Activated CD8-positive, alpha-beta T cell treated with anti-CD3 and anti-CD28 coated beads for 36 hours (primary cell): ENCODE data around the gene LRP1B. TPM values are rescaled to one million over a fixed set of nuclear protein-coding genes. Genes with fewer than 3 reads are reported as not detected.

ENCODE experiments used
- ATAC-seq: fragments of 200-7000 bp; cut with Tn5 transposase; one replicate; pipeline ENCODE4 v1.10.0; 2021; ENCODE audit warnings: mild to moderate bottlenecking, moderate library complexity
- CTCF ChIA-PET: fragments of 350-600 bp; sonication (Branson Sonifier 250); formaldehyde crosslinking; loops from one replicate; lab custom pipeline; 2021; ENCODE audit warnings: antibody characterized with exemption; lab: Charles Lee
- POLR2A ChIA-PET: fragments of 350-600 bp; sonication (Branson Sonifier 250); formaldehyde crosslinking; loops from one replicate; lab custom pipeline; 2021; ENCODE audit warnings: antibody characterized with exemption; lab: Charles Lee
- DNase-seq: peaks from one replicate; pipeline ENCODE4 v3.0.0-alpha.2; 2020
- H3K27ac Mint-ChIP-seq: one replicate; pipeline ENCODE4 v1.8.0; 2021; ENCODE audit warnings: mild to moderate bottlenecking, mixed read lengths
- H3K27me3 Mint-ChIP-seq: one replicate; pipeline ENCODE4 v1.8.0; 2021; ENCODE audit warnings: mixed read lengths
- H3K36me3 Mint-ChIP-seq: one replicate; pipeline ENCODE4 v1.8.0; 2021; ENCODE audit warnings: low read depth, mixed read lengths
- H3K4me1 Mint-ChIP-seq: one replicate; pipeline ENCODE4 v1.8.0; 2021; ENCODE audit warnings: low read depth, mixed read lengths
- H3K4me3 Mint-ChIP-seq: one replicate; pipeline ENCODE4 v1.8.0; 2021; ENCODE audit warnings: mild to moderate bottlenecking, moderate library complexity, mixed read lengths
- H3K9me3 Mint-ChIP-seq: one replicate; pipeline ENCODE4 v1.8.0; 2021; ENCODE audit warnings: mixed read lengths
- CTCF ChIP-seq: fragments of 200-600 bp; IDR thresholded peaks from one replicate; pipeline ENCODE4 v1.8.0; 2022; ENCODE audit warnings: antibody characterized with exemption, mild to moderate bottlenecking
- intact Hi-C: fragments of 100-400 bp; cut with micrococcal nuclease; formaldehyde crosslinking; loops from one replicate; pipeline ENCODE4 v1.10.0; 2022
- total RNA-seq, 2 experiments: library from RNA; stranded (reverse); gene quantifications; one replicate each; pipeline ENCODE4 v1.2.3, GENCODE V29; 2021

Gene LRP1B
- total RNA-seq, 2 experiments from 2014 or later, result not detected

- ChIA-PET CTCF (no interaction called here), POLR2A (no interaction called here)
- Mint-ChIP-seq H3K27ac (no peak overlapping the region), H3K4me3 (no peak overlapping the region), H3K36me3 (no peaks in the 10 kb centered on the region), H3K27me3 (no peaks in the 10 kb centered on the region), H3K4me1 (no peaks in the 10 kb centered on the region), H3K9me3 (peaks cover 6% of the 10 kb centered on the region)
- intact Hi-C loops, result no loop called here
- ATAC-seq (no peak), DNase-seq (no peak)
- no peak for TF ChIP-seq CTCF
These were observed 1591.5 kb downstream of the LRP1B start for GRCh38 chr2:140539242-140539875.

GRCh38 chr2:140529706-140530105, 1601.1 kb downstream of the LRP1B start:
- H3K4me1 Mint-ChIP-seq, result no peaks in the 10 kb centered on the region
- H3K27me3 Mint-ChIP-seq, result no peaks in the 10 kb centered on the region
- H3K9me3 Mint-ChIP-seq, result peaks cover 6% of the 10 kb centered on the region
- H3K4me3 Mint-ChIP-seq, result no peak overlapping the region
- no peak overlapping the region for H3K27ac Mint-ChIP-seq
- no peaks in the 10 kb centered on the region for H3K36me3 Mint-ChIP-seq
- TF ChIP-seq CTCF, result no peak
- ATAC-seq, result no peak
- ChIA-PET CTCF (no interaction called here), POLR2A (no interaction called here)
- intact Hi-C loops, result no loop called here
- no peak for DNase-seq

DNA sequence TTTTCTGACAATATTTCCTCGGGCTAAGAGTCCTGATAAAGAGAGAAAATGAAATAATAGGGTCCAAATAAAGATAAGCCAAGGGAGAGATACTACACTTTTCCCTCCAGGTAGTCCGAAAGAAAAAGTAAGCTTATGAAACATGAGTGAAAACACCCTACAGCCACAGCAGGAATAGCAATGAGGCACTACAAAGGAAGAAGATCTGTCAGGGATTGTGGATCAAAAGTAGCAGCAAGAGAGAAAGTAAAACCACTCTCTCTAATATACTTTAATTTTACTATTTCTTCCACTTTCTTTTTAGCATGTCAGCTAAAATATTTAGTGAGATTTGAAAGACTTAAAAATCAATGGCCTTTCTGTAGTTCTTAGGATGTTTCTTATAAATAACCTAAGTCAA, 1601.8 kb downstream of the LRP1B start:
- no peaks in the 10 kb centered on the region for H3K27me3 Mint-ChIP-seq
- no peak overlapping the region for H3K4me3 Mint-ChIP-seq
- ATAC-seq (no peak), DNase-seq (no peak)
- H3K4me1 Mint-ChIP-seq, result no peaks in the 10 kb centered on the region
- POLR2A ChIA-PET, result no interaction called here
- CTCF ChIA-PET, result no interaction called here
- no peaks in the 10 kb centered on the region for H3K36me3 Mint-ChIP-seq
- intact Hi-C loops, result no loop called here
- H3K27ac Mint-ChIP-seq, result no peak overlapping the region
- no peak for TF ChIP-seq CTCF
- H3K9me3 Mint-ChIP-seq, result peaks cover 7% of the 10 kb centered on the region

DNA sequence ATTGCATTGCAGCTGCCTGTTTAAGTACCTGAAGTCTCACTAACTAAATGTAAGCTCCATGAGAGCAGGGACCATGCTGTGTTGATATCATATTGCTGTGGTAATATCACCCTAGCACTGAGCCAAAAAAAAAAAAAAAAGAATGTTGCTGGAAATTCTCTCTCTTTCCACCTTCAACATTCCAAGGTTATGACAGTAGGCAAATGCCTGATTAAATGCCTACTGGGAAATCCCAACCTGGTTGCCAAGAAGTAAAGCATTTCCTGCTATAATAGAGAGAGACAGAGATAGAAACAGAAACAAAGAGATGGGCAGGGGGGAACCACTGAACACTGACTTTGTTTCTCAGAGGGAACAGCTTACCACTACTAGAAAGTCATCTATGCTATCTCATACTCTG, 1604.2 kb downstream of the LRP1B start:
- POLR2A ChIA-PET, result no interaction called here
- no peak for TF ChIP-seq CTCF
- Mint-ChIP-seq H3K27ac (no peak overlapping the region), H3K9me3 (peaks cover 3% of the 10 kb centered on the region), H3K36me3 (no peaks in the 10 kb centered on the region), H3K4me3 (no peak overlapping the region), H3K27me3 (no peaks in the 10 kb centered on the region), H3K4me1 (no peaks in the 10 kb centered on the region)
- DNase-seq, result no peak
- CTCF ChIA-PET, result no interaction called here
- ATAC-seq, result no peak
- intact Hi-C loops, result no loop called here

- ChIA-PET POLR2A (no interaction called here), CTCF (no interaction called here)
- peaks cover 4% of the 10 kb centered on the region for H3K9me3 Mint-ChIP-seq
- no peak overlapping the region for H3K4me3 Mint-ChIP-seq
- ATAC-seq, result no peak
- intact Hi-C loops, result no loop called here
- no peaks in the 10 kb centered on the region for H3K27me3 Mint-ChIP-seq
- H3K27ac Mint-ChIP-seq, result no peak overlapping the region
- no peaks in the 10 kb centered on the region for H3K36me3 Mint-ChIP-seq
- no peak for DNase-seq
- TF ChIP-seq CTCF, result no peak
- H3K4me1 Mint-ChIP-seq, result no peaks in the 10 kb centered on the region
These were observed 1618.7 kb downstream of the LRP1B start for GRCh38 chr2:140512106-140512505.
